HCT116 (cell line): ENCODE measurements around the gene HHAT. TPM values are rescaled to one million over a fixed set of nuclear protein-coding genes. Genes with fewer than 3 reads are reported as not detected.

Experiments used
- ATAC-seq: fragments of 200-7000 bp; cut with Tn5 transposase; 2 replicates; pipeline ENCODE4 v1.9.1; 2020; ENCODE audit warnings: mild to moderate bottlenecking, moderate library complexity
- BruUV-seq: library from RNA; stranded (reverse); fragments of 400-500 nt; replicated peaks from 2 replicates; lab custom pipeline; 2021; lab: Mats Ljungman, UMichigan
- CTCF ChIA-PET: fragments of 300-600 bp; sonication (Branson Sonifier 250); formaldehyde crosslinking; loops from one replicate; lab custom pipeline; 2021; ENCODE audit warnings: antibody characterized with exemption; lab: Charles Lee
- POLR2A ChIA-PET: fragments of 300-600, 350-600 bp; sonication (Branson Sonifier 250); formaldehyde crosslinking; loops from one replicate; lab custom pipeline; 2021; ENCODE audit warnings: antibody characterized with exemption; lab: Charles Lee
- RAD21 ChIA-PET, 2 experiments: fragments of 300-600 bp; sonication (Branson Sonifier 250); formaldehyde crosslinking; loops; one replicate each; lab custom pipeline; 2023; ENCODE audit warnings: low total read pairs in 2 of 2; ENCODE audit not compliant: uncharacterized antibody in 2 of 2, unreplicated experiment in 2 of 2, low non-redundant PET in 1 of 2; lab: Charles Lee
- DNase-seq: peaks from one replicate; pipeline ENCODE4 v3.0.0-alpha.2; 2010; ENCODE audit warnings: low read depth, low spot score
- H2AFZ ChIP-seq: fragments of 200-600 bp; shearing (Covaris generic), sonication (generic); 2 replicates; pipeline ENCODE4 v1.6.1; 2017; ENCODE audit warnings: low read depth, mixed run types, mixed read lengths, antibody characterized with exemption, low read length; ENCODE audit not compliant: poor library complexity, severe bottlenecking
- H3K27ac ChIP-seq: 2 replicates; pipeline ENCODE4 v1.5.1; 2012; ENCODE audit warnings: low read depth, low read length
- H3K27me3 ChIP-seq: fragments of 200-600 bp; sonication (generic); 2 replicates; pipeline ENCODE4 v1.6.1; 2016; ENCODE audit warnings: mixed run types, low read length, mixed read lengths; ENCODE audit not compliant: insufficient read depth
- H3K36me3 ChIP-seq, 2 experiments: fragments of 200-500 bp in 1 of 2; fragments of 200-600 bp in 1 of 2; sonication (Bioruptor generic) in 1 of 2; sonication (generic) in 1 of 2; 2 replicates each; pipeline versions ENCODE4 v1.5.1 to v1.6.1; 2014 to 2016; ENCODE audit warnings: low read length in 2 of 2, inconsistent platforms in 1 of 2, mixed read lengths in 1 of 2, mixed run types in 1 of 2; ENCODE audit not compliant: insufficient read depth in 2 of 2, control insufficient read depth in 1 of 2
- H3K4me1 ChIP-seq, 2 experiments: fragments of 200-600 bp in 1 of 2; sonication (generic) in 1 of 2; 2 replicates each; pipeline versions ENCODE4 v1.5.1 to v1.6.1; 2012 to 2017; ENCODE audit warnings: low read length in 2 of 2, inconsistent platforms in 1 of 2, mild to moderate bottlenecking in 1 of 2, mixed read lengths in 1 of 2, mixed run types in 1 of 2, moderate library complexity in 1 of 2; ENCODE audit not compliant: insufficient read depth in 2 of 2, control insufficient read depth in 1 of 2
- H3K4me2 ChIP-seq: fragments of 200-600 bp; sonication (generic); 2 replicates; pipeline ENCODE4 v1.6.1; 2017; ENCODE audit warnings: mixed run types, low read length, mixed read lengths
- H3K4me3 ChIP-seq, 2 experiments: fragments of 200-600 bp in 1 of 2; sonication (generic) in 1 of 2; replicated peaks in 1 of 2; 2 replicates each; pipeline ENCODE4 v1.5.1; 2011 to 2016; ENCODE audit warnings: low read length in 2 of 2, control low read depth in 1 of 2, low read depth in 1 of 2, mild to moderate bottlenecking in 1 of 2, mixed read lengths in 1 of 2, mixed run types in 1 of 2
- H3K79me2 ChIP-seq: fragments of 200-600 bp; sonication (generic); 2 replicates; pipeline ENCODE4 v1.6.1; 2017; ENCODE audit warnings: mild to moderate bottlenecking, mixed run types, low read length, moderate library complexity, mixed read lengths; ENCODE audit not compliant: insufficient read depth
- H3K9ac ChIP-seq: fragments of 200-600 bp; sonication (generic); 2 replicates; pipeline ENCODE4 v1.6.1; 2016; ENCODE audit warnings: low read length, mixed read lengths
- H3K9me2 ChIP-seq: fragments of 200-600 bp; sonication (generic), shearing (Covaris generic); 2 replicates; pipeline ENCODE4 v1.6.1; 2017; ENCODE audit warnings: mixed run types, mild to moderate bottlenecking, moderate library complexity; ENCODE audit not compliant: insufficient read depth
- H3K9me3 ChIP-seq, 2 experiments: fragments of 200-500 bp in 1 of 2; fragments of 200-600 bp in 1 of 2; sonication (Bioruptor generic) in 1 of 2; sonication (generic) in 1 of 2; 2 replicates each; pipeline ENCODE4 v1.6.1; 2014 to 2017; ENCODE audit warnings: low read length in 2 of 2, mixed read lengths in 2 of 2, inconsistent platforms in 1 of 2, low read depth in 1 of 2, mild to moderate bottlenecking in 1 of 2, mixed run types in 1 of 2, moderate library complexity in 1 of 2; ENCODE audit not compliant: control insufficient read depth in 1 of 2, insufficient read depth in 1 of 2
- H4K20me1 ChIP-seq: fragments of 200-600 bp; sonication (generic), shearing (Covaris generic); 2 replicates; pipeline ENCODE4 v1.6.1; 2017; ENCODE audit warnings: mixed run types, mild to moderate bottlenecking, moderate library complexity; ENCODE audit not compliant: insufficient read depth
- CBX3 ChIP-seq: IDR thresholded peaks from 2 replicates; pipeline ENCODE4 v1.6.1; 2012; ENCODE audit warnings: low read depth
- CEBPB ChIP-seq: IDR thresholded peaks from 2 replicates; pipeline ENCODE4 v1.6.1; 2012; ENCODE audit warnings: low read depth
- EZH2 ChIP-seq: fragments of 200-600 bp; sonication (generic); IDR thresholded peaks from 2 replicates; pipeline ENCODE4 v1.6.1; 2017; ENCODE audit warnings: antibody characterized with exemption, mixed run types
- EZH2phosphoT487 ChIP-seq: fragments of 200-600 bp; IDR thresholded peaks from 2 replicates; pipeline ENCODE4 v1.6.1; 2018; ENCODE audit warnings: antibody characterized with exemption, borderline replicate concordance
- FOSL1 ChIP-seq: IDR thresholded peaks from 2 replicates; pipeline ENCODE4 v1.6.1; 2012; ENCODE audit warnings: low read depth
- JUND ChIP-seq: IDR thresholded peaks from 2 replicates; pipeline ENCODE4 v1.6.1; 2012
- MAX ChIP-seq: IDR thresholded peaks from 2 replicates; pipeline ENCODE4 v1.6.1; 2012
- POLR2AphosphoS5 ChIP-seq: IDR thresholded peaks from 2 replicates; pipeline ENCODE4 v1.6.1; 2011; ENCODE audit warnings: mild to moderate bottlenecking, low read depth, low read length, moderate library complexity
- REST ChIP-seq: IDR thresholded peaks from 2 replicates; pipeline ENCODE4 v1.6.1; 2012; ENCODE audit warnings: low read depth
- SIN3A ChIP-seq: IDR thresholded peaks from 2 replicates; pipeline ENCODE4 v1.6.1; 2012; ENCODE audit warnings: low read depth
- SP1 ChIP-seq: IDR thresholded peaks from 2 replicates; pipeline ENCODE4 v1.6.1; 2012; ENCODE audit warnings: low read depth
- TCF7L2 ChIP-seq: IDR thresholded peaks from 2 replicates; pipeline ENCODE4 v1.7.0; 2011; ENCODE audit warnings: borderline replicate concordance, inconsistent platforms; ENCODE audit not compliant: insufficient read depth, insufficient read length; ENCODE audit errors: extremely low read depth
- YY1 ChIP-seq: IDR thresholded peaks from 2 replicates; pipeline ENCODE4 v1.6.1; 2011; ENCODE audit warnings: low read length, low read depth, moderate library complexity, mild to moderate bottlenecking; ENCODE audit not compliant: insufficient replicate concordance; ENCODE audit errors: extremely low read depth
- ZFX ChIP-seq: fragments of 450-650 bp; IDR thresholded peaks from 2 replicates; pipeline ENCODE4 v1.6.1; 2017
- intact Hi-C: fragments of 100-400 bp; cut with micrococcal nuclease; formaldehyde crosslinking; loops from 2 replicates; pipeline ENCODE4 v1.10.0; 2022
- total RNA-seq: library from RNA; stranded (reverse); gene quantifications from one replicate; pipeline ENCODE4 v1.2.1, GENCODE V29; 2021; ENCODE audit not compliant: unreplicated experiment
- TF ChIP-seq, protein P1 (sequence below), 3 experiments: fragments of 200-600 bp in 1 of 3; sonication (generic) in 1 of 3; IDR thresholded peaks in 2 of 3; conservative IDR thresholded peaks in 1 of 3; 2 replicates each; pipeline ENCODE4 v1.5.1; 2012 to 2017; ENCODE audit warnings: low read depth in 2 of 3, low read length in 2 of 3, antibody characterized with exemption in 1 of 3, borderline replicate concordance in 1 of 3, control low read depth in 1 of 3, mild to moderate bottlenecking in 1 of 3, mixed read lengths in 1 of 3, mixed run types in 1 of 3, moderate library complexity in 1 of 3; ENCODE audit not compliant: insufficient read depth in 1 of 3

Gene HHAT
- total RNA-seq, 1 experiment from 2014 or later, result 2.7 TPM

GRCh38 chr1:210328032-210328745 is 513 bp upstream of the HHAT start (continued):
- TF ChIP-seq POLR2AphosphoS5 (no peak), ZFX (no peak), YY1 (no peak), JUND (no peak), SIN3A (no peak), SP1 (no peak), CBX3 (no peak), CEBPB (no peak)
- TF ChIP-seq, protein P1, sequence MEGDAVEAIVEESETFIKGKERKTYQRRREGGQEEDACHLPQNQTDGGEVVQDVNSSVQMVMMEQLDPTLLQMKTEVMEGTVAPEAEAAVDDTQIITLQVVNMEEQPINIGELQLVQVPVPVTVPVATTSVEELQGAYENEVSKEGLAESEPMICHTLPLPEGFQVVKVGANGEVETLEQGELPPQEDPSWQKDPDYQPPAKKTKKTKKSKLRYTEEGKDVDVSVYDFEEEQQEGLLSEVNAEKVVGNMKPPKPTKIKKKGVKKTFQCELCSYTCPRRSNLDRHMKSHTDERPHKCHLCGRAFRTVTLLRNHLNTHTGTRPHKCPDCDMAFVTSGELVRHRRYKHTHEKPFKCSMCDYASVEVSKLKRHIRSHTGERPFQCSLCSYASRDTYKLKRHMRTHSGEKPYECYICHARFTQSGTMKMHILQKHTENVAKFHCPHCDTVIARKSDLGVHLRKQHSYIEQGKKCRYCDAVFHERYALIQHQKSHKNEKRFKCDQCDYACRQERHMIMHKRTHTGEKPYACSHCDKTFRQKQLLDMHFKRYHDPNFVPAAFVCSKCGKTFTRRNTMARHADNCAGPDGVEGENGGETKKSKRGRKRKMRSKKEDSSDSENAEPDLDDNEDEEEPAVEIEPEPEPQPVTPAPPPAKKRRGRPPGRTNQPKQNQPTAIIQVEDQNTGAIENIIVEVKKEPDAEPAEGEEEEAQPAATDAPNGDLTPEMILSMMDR (IDR thresholded peaks at IDR 0.05 in 2 of 3, conservative IDR thresholded peaks at IDR 0.05 in 1 of 3; ENCODE audit: borderline replicate concordance in 1 of 3, insufficient read depth in 1 of 3, low read depth in 2 of 3, low read length in 2 of 3), result no peak

GRCh38 chr1:210330279-210330866 is 1.7 kb downstream of the HHAT start:
- Histone ChIP-seq H3K79me2 (no peaks in the 10 kb centered on the region), H3K9ac (no peak overlapping the region), H3K4me3 (no peak overlapping the region), H3K27me3 (no peaks in the 10 kb centered on the region), H2AFZ (no peak overlapping the region), H3K36me3 (no peaks in the 10 kb centered on the region), H3K9me3 (no peaks in the 10 kb centered on the region), H3K4me2 (peak overlapping the region; percentile 93), H4K20me1 (no peaks in the 10 kb centered on the region), H3K4me1 (peaks cover 11 to 28% of the 10 kb centered on the region in 2 experiments; a peak in 3 of 4 replicates), H3K27ac (no peak overlapping the region), H3K9me2 (no peaks in the 10 kb centered on the region)
- ATAC-seq (no peak), DNase-seq (no peak)
- BruUV-seq, result no TSS peak
- POLR2A ChIA-PET, result interaction anchor here (1.3 kb wide), 1 partner anchor 44 kb away, joined by 3 read pairs; no protein-coding TSS in a partner anchor
- RAD21 ChIA-PET, result no interaction called here
- intact Hi-C loops, result no loop called here
- CTCF ChIA-PET, result interaction anchor here (0.8 kb wide), 1 partner anchor 44 kb away, joined by 3 read pairs; no protein-coding TSS in a partner anchor
- no peak for TF ChIP-seq FOSL1
- TF ChIP-seq EZH2, result no peak
- TF ChIP-seq, protein P1 (IDR thresholded peaks at IDR 0.05 in 2 of 3, conservative IDR thresholded peaks at IDR 0.05 in 1 of 3; ENCODE audit: borderline replicate concordance in 1 of 3, insufficient read depth in 1 of 3, low read depth in 2 of 3, low read length in 2 of 3), result no peak
- TF ChIP-seq REST, result no peak
- no peak for TF ChIP-seq EZH2phosphoT487
- no peak for TF ChIP-seq MAX
- no peak for TF ChIP-seq SP1
- no peak for TF ChIP-seq TCF7L2
- no peak for TF ChIP-seq YY1
